ENCODE measurements around the gene ENTPD8.

The ENTPD8 gene

GRCh38 chr9:137397675-137398423, 43.3 kb downstream of the ENTPD8 start:
- no peaks in the 10 kb centered on the region for H3K36me3 ChIP-seq (ENCODE audit: insufficient read depth)
- TF ChIP-seq CTCF (conservative IDR thresholded peaks at IDR 0.05; ENCODE audit: low read depth, low read length): no peak
- no peak overlapping the region for H2AFZ ChIP-seq (ENCODE audit: low read depth)
- no peak overlapping the region for H3K9ac ChIP-seq
- H3K4me3 ChIP-seq (IDR thresholded peaks at IDR 0.05; ENCODE audit: insufficient read depth, low read depth, low read length): no peak overlapping the region
- no peak overlapping the region for H3K27ac ChIP-seq
- H3K4me1 ChIP-seq (ENCODE audit: low read depth, poor library complexity, severe bottlenecking): no peaks in the 10 kb centered on the region
- no peaks in the 10 kb centered on the region for H4K20me1 ChIP-seq (ENCODE audit: insufficient read depth)
- H3K4me2 ChIP-seq: no peak overlapping the region
- no peaks in the 10 kb centered on the region for H3K79me2 ChIP-seq (ENCODE audit: insufficient read depth, low read depth)
- H3K27me3 ChIP-seq (ENCODE audit: insufficient read depth, low read depth): no peaks in the 10 kb centered on the region

GRCh38 chr9:137396634-137397367, 44.4 kb downstream of the ENTPD8 start:
- no peak for TF ChIP-seq CTCF (conservative IDR thresholded peaks at IDR 0.05; ENCODE audit: low read depth, low read length)
- Histone ChIP-seq H3K9ac (no peak overlapping the region), H3K36me3 (ENCODE audit: insufficient read depth) (no peaks in the 10 kb centered on the region), H3K27ac (no peak overlapping the region), H4K20me1 (ENCODE audit: insufficient read depth) (no peaks in the 10 kb centered on the region), H3K4me3 (IDR thresholded peaks at IDR 0.05; ENCODE audit: insufficient read depth, low read depth, low read length) (no peak overlapping the region), H3K27me3 (ENCODE audit: insufficient read depth, low read depth) (no peaks in the 10 kb centered on the region), H3K4me1 (ENCODE audit: low read depth, poor library complexity, severe bottlenecking) (no peaks in the 10 kb centered on the region), H2AFZ (ENCODE audit: low read depth) (no peak overlapping the region), H3K79me2 (ENCODE audit: insufficient read depth, low read depth) (no peaks in the 10 kb centered on the region), H3K4me2 (no peak overlapping the region)

GRCh38 chr9:137396227-137396626, 44.9 kb downstream of the ENTPD8 start:
- no peaks in the 10 kb centered on the region for H3K4me1 ChIP-seq (ENCODE audit: low read depth, poor library complexity, severe bottlenecking)
- H3K4me2 ChIP-seq: no peak overlapping the region

GRCh38 chr9:137395666-137396010, 45.5 kb downstream of the ENTPD8 start:
- Histone ChIP-seq H3K4me3 (IDR thresholded peaks at IDR 0.05; ENCODE audit: insufficient read depth, low read depth, low read length) (no peak overlapping the region), H4K20me1 (ENCODE audit: insufficient read depth) (no peaks in the 10 kb centered on the region), H3K4me1 (ENCODE audit: low read depth, poor library complexity, severe bottlenecking) (no peaks in the 10 kb centered on the region), H3K27me3 (ENCODE audit: insufficient read depth, low read depth) (no peaks in the 10 kb centered on the region), H3K4me2 (no peak overlapping the region), H3K27ac (no peak overlapping the region), H3K9ac (no peak overlapping the region), H3K36me3 (ENCODE audit: insufficient read depth) (no peaks in the 10 kb centered on the region), H2AFZ (ENCODE audit: low read depth) (no peak overlapping the region), H3K79me2 (ENCODE audit: insufficient read depth, low read depth) (no peaks in the 10 kb centered on the region)
- no peak for TF ChIP-seq CTCF (conservative IDR thresholded peaks at IDR 0.05; ENCODE audit: low read depth, low read length)

More at GRCh38 chr9:137396227-137396626, 44.9 kb downstream of the ENTPD8 start:
- no peaks in the 10 kb centered on the region for H3K79me2 ChIP-seq (ENCODE audit: insufficient read depth, low read depth)
- no peaks in the 10 kb centered on the region for H3K36me3 ChIP-seq (ENCODE audit: insufficient read depth)
- H3K4me3 ChIP-seq (IDR thresholded peaks at IDR 0.05; ENCODE audit: insufficient read depth, low read depth, low read length): no peak overlapping the region
- no peak for TF ChIP-seq CTCF (conservative IDR thresholded peaks at IDR 0.05; ENCODE audit: low read depth, low read length)
- H4K20me1 ChIP-seq (ENCODE audit: insufficient read depth): no peaks in the 10 kb centered on the region
- no peaks in the 10 kb centered on the region for H3K27me3 ChIP-seq (ENCODE audit: insufficient read depth, low read depth)
- H3K27ac ChIP-seq: no peak overlapping the region
- no peak overlapping the region for H2AFZ ChIP-seq (ENCODE audit: low read depth)
- no peak overlapping the region for H3K9ac ChIP-seq
